ENCODE data around the gene PRR20B.

DNA sequence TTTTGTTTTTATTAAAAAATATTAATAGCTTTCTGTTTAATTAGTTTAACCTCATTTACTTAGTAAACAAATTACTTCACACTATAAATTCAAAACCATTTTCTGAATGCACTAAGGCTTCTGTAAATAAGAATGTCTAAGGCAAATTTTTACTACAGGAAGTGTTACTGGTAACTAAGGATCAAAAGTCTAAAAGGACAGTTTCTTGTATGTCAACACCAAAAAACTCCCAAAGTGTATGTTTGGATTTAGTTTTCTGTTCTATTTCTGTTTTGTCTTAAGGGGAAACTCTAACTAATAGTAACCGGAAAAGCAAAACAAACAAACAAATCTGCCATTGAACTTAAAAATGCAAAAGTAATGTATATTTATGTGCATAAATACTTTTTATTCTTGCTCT is 44.4 kb downstream of the PRR20B start:
- TF ChIP-seq, protein P1, sequence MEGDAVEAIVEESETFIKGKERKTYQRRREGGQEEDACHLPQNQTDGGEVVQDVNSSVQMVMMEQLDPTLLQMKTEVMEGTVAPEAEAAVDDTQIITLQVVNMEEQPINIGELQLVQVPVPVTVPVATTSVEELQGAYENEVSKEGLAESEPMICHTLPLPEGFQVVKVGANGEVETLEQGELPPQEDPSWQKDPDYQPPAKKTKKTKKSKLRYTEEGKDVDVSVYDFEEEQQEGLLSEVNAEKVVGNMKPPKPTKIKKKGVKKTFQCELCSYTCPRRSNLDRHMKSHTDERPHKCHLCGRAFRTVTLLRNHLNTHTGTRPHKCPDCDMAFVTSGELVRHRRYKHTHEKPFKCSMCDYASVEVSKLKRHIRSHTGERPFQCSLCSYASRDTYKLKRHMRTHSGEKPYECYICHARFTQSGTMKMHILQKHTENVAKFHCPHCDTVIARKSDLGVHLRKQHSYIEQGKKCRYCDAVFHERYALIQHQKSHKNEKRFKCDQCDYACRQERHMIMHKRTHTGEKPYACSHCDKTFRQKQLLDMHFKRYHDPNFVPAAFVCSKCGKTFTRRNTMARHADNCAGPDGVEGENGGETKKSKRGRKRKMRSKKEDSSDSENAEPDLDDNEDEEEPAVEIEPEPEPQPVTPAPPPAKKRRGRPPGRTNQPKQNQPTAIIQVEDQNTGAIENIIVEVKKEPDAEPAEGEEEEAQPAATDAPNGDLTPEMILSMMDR (IDR thresholded peaks at IDR 0.05; ENCODE audit: insufficient read depth, low read length, poor library complexity, severe bottlenecking), result no peak
- TF ChIP-seq EZH2phosphoT487 (conservative IDR thresholded peaks at IDR 0.05; ENCODE audit: low read length), result no peak

All from SU-DHL-6 (cell line).